PFSK-1 (cell line): ENCODE measurements around the gene SERPINB4.

Experiments
- FOXP2 ChIP-seq: optimal IDR thresholded peaks from 2 replicates; pipeline ENCODE3; 2011; ENCODE audit warnings: borderline replicate concordance, control low read depth, inconsistent platforms; ENCODE audit not compliant: insufficient read depth; ENCODE audit errors: extremely low read length, extremely low read depth
- POLR2AphosphoS5 ChIP-seq: IDR thresholded peaks from 2 replicates; pipeline ENCODE4 v1.6.1; 2012; ENCODE audit warnings: low read depth, mild to moderate bottlenecking, control low read depth, low read length, moderate library complexity
- REST ChIP-seq, 2 experiments: IDR thresholded peaks; 2 replicates each; pipeline versions ENCODE4 v1.6.1 to v1.8.0; 2011 to 2012; ENCODE audit warnings: low read depth in 2 of 2, low read length in 2 of 2, control low read depth in 1 of 2, inconsistent platforms in 1 of 2, mild to moderate bottlenecking in 1 of 2, moderate library complexity in 1 of 2; ENCODE audit not compliant: insufficient read depth in 1 of 2
- SIN3A ChIP-seq: IDR thresholded peaks from 2 replicates; pipeline ENCODE4 v1.6.1; 2012; ENCODE audit warnings: mild to moderate bottlenecking, low read length, moderate library complexity, borderline replicate concordance; ENCODE audit not compliant: insufficient read depth
- TAF1 ChIP-seq: IDR thresholded peaks from 2 replicates; pipeline ENCODE4 v1.6.1; 2012; ENCODE audit warnings: low read length, control low read depth, borderline replicate concordance; ENCODE audit not compliant: insufficient read depth

SERPINB4 gene

GRCh38 chr18:63637703-63638102 lies 6.4 kb downstream of the SERPINB4 start:
- TF ChIP-seq POLR2AphosphoS5 (no peak), FOXP2 (no peak), TAF1 (no peak), SIN3A (no peak), REST (IDR thresholded peaks at IDR 0.05; ENCODE audit: insufficient read depth in 1 of 2, low read depth in 2 of 2, low read length in 2 of 2) (no peak)

DNA sequence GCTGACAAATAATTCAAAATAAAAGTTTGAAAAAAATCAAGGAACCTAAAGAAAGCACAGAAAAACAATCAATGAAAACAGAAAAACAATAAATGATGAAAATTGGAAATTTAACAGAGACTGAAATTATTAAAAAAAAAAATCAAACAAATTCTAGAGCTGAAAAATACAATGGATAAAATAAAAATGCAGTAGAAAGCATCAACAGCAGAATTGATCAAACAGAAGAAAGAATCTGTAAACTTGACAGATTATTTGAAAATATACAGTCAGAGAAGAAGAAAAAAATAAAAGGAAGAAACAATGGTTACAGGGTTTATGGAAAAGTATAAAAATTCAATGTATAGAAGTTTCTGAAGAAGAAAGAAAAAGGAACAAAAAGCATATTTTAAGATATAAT lies 16.2 kb downstream of the SERPINB4 start:
- TF ChIP-seq REST (IDR thresholded peaks at IDR 0.05; ENCODE audit: insufficient read depth in 1 of 2, low read depth in 2 of 2, low read length in 2 of 2) (no peak), TAF1 (no peak)

DNA sequence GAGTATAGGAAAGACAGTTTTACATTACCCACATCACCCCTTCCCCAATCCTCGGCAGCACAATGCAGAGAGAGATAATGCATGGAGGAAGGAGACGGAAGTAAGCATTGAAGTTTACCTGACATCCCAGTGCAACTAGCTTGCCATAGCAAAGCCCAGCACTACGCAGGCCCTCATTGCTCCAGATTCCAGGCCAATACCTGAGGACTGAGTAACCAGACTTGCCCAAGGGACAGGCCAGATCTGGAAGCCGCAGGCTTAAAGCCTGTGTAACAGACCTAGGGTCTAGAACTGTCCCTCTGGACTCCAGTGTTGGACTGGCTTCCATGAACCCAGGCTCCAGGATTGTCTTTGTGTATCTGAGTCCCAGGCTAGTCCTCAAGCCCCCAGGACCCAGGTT lies 17.6 kb downstream of the SERPINB4 start:
- no peak for TF ChIP-seq POLR2AphosphoS5
- no peak for TF ChIP-seq FOXP2
- TF ChIP-seq TAF1 = no peak
- no peak for TF ChIP-seq REST (IDR thresholded peaks at IDR 0.05; ENCODE audit: insufficient read depth in 1 of 2, low read depth in 2 of 2, low read length in 2 of 2)
- TF ChIP-seq SIN3A = no peak

DNA sequence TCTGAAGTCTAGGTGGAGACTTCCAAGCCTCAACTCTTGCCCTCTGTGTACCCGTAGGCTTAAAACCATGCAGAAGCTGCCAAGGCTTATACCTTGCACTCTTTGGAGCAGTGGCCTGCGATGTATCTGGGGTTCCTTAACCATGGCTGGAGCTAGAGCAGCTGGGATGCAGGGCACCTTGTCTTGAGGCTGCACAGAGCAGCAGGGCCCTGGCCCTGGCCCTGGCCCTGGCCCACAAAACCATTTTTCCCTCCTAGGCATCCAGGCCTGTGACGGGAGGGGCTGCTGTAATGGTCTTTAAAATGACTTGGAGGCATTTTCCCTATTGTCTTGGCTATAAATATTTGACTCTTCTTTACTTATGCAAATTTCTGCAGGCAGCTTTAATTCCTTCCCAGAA lies 19.2 kb downstream of the SERPINB4 start:
- TF ChIP-seq POLR2AphosphoS5 (no peak), REST (IDR thresholded peaks at IDR 0.05; ENCODE audit: insufficient read depth in 1 of 2, low read depth in 2 of 2, low read length in 2 of 2) (no peak), FOXP2 (no peak), TAF1 (no peak), SIN3A (no peak)

DNA sequence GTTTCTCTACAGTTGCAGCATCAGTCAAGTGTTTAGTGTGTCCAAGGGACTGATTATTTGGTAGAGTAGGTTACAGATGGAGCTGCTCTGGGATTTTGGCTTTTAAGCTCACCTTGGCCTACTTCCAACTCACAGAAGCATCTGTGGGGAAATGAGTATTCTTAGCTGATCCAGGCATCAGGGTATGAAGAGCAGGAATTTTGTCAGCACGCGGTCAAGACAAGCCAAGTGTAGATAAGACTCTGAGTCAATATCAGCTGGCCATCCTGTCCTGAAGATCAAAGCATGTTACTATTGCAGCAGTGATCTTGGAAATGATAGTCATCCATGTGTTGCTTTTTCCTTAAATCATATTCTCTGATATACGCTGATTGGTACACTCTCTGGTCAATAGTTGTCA lies 24.4 kb downstream of the SERPINB4 start:
- TF ChIP-seq POLR2AphosphoS5 (no peak), TAF1 (no peak), FOXP2 (no peak), REST (IDR thresholded peaks at IDR 0.05; ENCODE audit: insufficient read depth in 1 of 2, low read depth in 2 of 2, low read length in 2 of 2) (no peak), SIN3A (no peak)
